WERI-Rb-1 (cell line): ENCODE data around the gene PHOSPHO2.

ENCODE experiments used
- DNase-seq: peaks from one replicate; pipeline ENCODE4 v3.0.0-alpha.2; 2020
- H3K27ac ChIP-seq: fragments of 250-450 bp; sonication (Bioruptor Pico); 2 replicates; pipeline ENCODE4 v1.5.1; 2020; ENCODE audit warnings: mild to moderate bottlenecking, moderate library complexity
- H3K27me3 ChIP-seq: fragments of 250-450 bp; sonication (Bioruptor Pico); 2 replicates; pipeline ENCODE4 v1.5.1; 2021; ENCODE audit warnings: mild to moderate bottlenecking, low read depth, moderate library complexity; ENCODE audit not compliant: insufficient read depth, severe bottlenecking
- H3K36me3 ChIP-seq: fragments of 250-450 bp; sonication (Bioruptor Pico); 2 replicates; pipeline ENCODE4 v1.5.1; 2020; ENCODE audit warnings: mild to moderate bottlenecking, moderate library complexity
- H3K4me3 ChIP-seq: 2 replicates; pipeline ENCODE4 v1.5.1; 2011; ENCODE audit warnings: low read depth, mild to moderate bottlenecking, control low read depth, low read length
- H3K9me3 ChIP-seq: fragments of 250-450 bp; sonication (Bioruptor Pico); 2 replicates; pipeline ENCODE4 v1.5.1; 2021; ENCODE audit warnings: mild to moderate bottlenecking, moderate library complexity; ENCODE audit not compliant: severe bottlenecking
- TF ChIP-seq, protein P1 (sequence below): IDR thresholded peaks from 2 replicates; pipeline ENCODE4 v1.5.1; 2011; ENCODE audit warnings: low read depth, mild to moderate bottlenecking, control low read depth, inconsistent platforms, low read length

The PHOSPHO2 gene

GRCh38 chr2:169709331-169709730 is 15.1 kb downstream of the PHOSPHO2 start:
- Histone ChIP-seq H3K4me3 (no peak overlapping the region), H3K27me3 (no peaks in the 10 kb centered on the region), H3K27ac (no peak overlapping the region), H3K9me3 (no peaks in the 10 kb centered on the region), H3K36me3 (peaks cover 2% of the 10 kb centered on the region; the same call in 1 of the 2 replicates)
- TF ChIP-seq, protein P1, sequence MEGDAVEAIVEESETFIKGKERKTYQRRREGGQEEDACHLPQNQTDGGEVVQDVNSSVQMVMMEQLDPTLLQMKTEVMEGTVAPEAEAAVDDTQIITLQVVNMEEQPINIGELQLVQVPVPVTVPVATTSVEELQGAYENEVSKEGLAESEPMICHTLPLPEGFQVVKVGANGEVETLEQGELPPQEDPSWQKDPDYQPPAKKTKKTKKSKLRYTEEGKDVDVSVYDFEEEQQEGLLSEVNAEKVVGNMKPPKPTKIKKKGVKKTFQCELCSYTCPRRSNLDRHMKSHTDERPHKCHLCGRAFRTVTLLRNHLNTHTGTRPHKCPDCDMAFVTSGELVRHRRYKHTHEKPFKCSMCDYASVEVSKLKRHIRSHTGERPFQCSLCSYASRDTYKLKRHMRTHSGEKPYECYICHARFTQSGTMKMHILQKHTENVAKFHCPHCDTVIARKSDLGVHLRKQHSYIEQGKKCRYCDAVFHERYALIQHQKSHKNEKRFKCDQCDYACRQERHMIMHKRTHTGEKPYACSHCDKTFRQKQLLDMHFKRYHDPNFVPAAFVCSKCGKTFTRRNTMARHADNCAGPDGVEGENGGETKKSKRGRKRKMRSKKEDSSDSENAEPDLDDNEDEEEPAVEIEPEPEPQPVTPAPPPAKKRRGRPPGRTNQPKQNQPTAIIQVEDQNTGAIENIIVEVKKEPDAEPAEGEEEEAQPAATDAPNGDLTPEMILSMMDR, result no peak
- no peak for DNase-seq

GRCh38 chr2:169709981-169710380 is 15.7 kb downstream of the PHOSPHO2 start:
- no peaks in the 10 kb centered on the region for H3K9me3 ChIP-seq
- TF ChIP-seq, protein P1, result no peak
- no peak for DNase-seq
- H3K27me3 ChIP-seq, result no peaks in the 10 kb centered on the region
- H3K27ac ChIP-seq, result no peak overlapping the region
- H3K36me3 ChIP-seq, result peaks cover 2% of the 10 kb centered on the region; the same call in 1 of the 2 replicates
- no peak overlapping the region for H3K4me3 ChIP-seq

DNA sequence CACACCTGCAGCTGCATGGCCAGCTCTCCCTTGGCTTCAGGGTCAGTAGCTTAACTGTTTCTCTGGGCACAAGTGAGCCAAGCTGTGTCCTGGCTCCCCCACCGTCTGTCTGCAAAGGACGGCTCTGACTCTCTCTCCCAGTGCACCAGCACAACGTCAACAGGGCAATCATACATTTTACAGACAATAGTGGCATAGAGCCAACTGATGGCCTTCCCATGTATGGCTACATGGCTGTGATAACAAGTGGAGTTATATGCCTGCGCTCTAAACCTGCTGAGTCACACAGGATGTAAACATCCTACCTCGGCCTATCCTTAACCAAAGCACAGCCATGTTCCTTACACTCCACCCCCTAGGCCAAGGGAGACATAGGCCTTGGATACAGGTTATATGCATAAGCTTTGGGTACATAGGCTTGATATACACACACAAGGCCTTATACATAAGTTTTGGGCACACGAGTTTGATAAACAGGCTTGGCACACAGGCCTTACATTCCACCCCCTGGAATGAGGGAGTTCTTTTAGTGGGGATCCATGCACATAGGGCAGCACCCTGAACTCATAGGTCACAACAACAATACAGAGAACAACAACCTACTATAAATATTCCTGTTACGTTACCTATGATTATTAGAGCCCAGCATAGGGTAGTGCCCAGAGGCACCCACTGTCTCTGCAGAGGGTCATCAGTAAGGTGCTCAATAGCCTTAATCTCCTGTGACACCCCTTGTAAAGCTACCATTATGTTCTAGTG is 17.7 kb downstream of the PHOSPHO2 start:
- DNase-seq, result no peak

DNA sequence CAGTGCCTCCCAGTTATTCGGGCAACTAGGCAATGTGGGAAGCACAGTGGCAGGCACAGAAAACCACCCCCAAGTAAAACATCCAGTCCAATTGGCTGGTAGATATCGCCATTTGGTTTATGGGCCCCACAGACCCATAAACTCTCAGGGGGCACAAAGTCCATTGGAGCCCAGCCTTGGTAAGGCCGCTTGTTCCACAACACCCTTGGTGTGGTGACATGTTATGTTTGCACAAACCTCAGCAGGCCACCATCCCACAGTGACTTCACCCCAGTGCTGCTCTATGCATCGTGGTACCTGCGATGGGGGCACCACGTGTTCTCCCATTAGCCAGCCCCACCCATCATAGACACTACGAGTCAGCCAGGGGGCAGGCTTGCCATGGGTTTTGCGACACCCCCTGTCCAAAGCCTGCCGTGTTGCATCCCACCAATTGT is 18.5 kb downstream of the PHOSPHO2 start:
- Histone ChIP-seq H3K36me3 (peaks cover 2% of the 10 kb centered on the region; the same call in 1 of the 2 replicates), H3K27me3 (no peaks in the 10 kb centered on the region), H3K9me3 (no peaks in the 10 kb centered on the region), H3K4me3 (no peak overlapping the region), H3K27ac (no peak overlapping the region)
- TF ChIP-seq, protein P1, result no peak
- no peak for DNase-seq

More for the DNA sequence above, 17.7 kb downstream of the PHOSPHO2 start:
- Histone ChIP-seq H3K4me3 (no peak overlapping the region), H3K9me3 (no peaks in the 10 kb centered on the region), H3K27ac (no peak overlapping the region), H3K27me3 (no peaks in the 10 kb centered on the region), H3K36me3 (peaks cover 2% of the 10 kb centered on the region; the same call in 1 of the 2 replicates)
- TF ChIP-seq, protein P1, result no peak

GRCh38 chr2:169713331-169713730 is 19.1 kb downstream of the PHOSPHO2 start:
- Histone ChIP-seq H3K27me3 (no peaks in the 10 kb centered on the region), H3K27ac (no peak overlapping the region), H3K36me3 (peaks cover 2% of the 10 kb centered on the region; the same call in 1 of the 2 replicates), H3K9me3 (no peaks in the 10 kb centered on the region), H3K4me3 (no peak overlapping the region)
- TF ChIP-seq, protein P1, result no peak
- no peak for DNase-seq
